ENCODE data around the gene GNA15. TPM values are rescaled to one million over a fixed set of nuclear protein-coding genes. Genes with fewer than 3 reads are reported as not detected.

The GNA15 gene
- total RNA-seq, 3 donors from 2014 or later (not counting 1 experiment from before 2014, with no cell fraction given), result 3.9 to 10.4 (median 8.4) TPM

DNA sequence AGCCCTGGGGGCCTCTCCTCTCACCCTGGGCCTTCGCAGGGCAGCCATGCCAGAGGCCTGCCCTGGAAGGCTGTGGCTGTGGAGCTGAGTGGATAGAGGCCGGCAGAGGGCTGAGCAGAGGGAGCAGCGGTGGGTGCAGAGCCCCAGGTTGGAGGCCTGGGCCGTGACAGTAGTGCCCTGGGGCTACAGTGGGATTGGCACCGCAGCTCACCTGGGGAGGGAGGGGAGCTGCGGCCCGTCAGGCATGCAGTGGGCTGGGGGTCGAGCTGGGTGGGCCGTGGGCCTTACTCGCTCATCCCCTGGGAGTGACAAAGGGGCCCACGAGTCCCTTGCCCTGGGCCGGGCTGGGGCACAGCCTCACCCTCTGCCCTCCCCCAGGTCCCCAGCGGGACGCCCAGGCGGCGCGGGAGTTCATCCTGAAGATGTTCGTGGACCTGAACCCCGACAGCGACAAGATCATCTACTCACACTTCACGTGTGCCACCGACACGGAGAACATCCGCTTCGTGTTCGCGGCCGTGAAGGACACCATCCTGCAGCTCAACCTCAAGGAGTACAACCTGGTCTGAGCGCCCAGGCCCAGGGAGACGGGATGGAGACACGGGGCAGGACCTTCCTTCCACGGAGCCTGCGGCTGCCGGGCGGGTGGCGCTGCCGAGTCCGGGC is 15.1 kb upstream of the GNA15 start:
- no peak for ATAC-seq
- Mint-ChIP-seq H3K27ac (no peak overlapping the region), H3K4me3 (no peak overlapping the region), H3K9me3 (no peaks in the 10 kb centered on the region), H3K36me3 (no peaks in the 10 kb centered on the region), H3K4me1 (peaks cover 0 to under 1% of the 10 kb centered on the region in 2 donors), H3K27me3 (ENCODE audit: low read depth in 2 of 2) (peaks cover 0 to 8% of the 10 kb centered on the region in 2 donors)
- H3K27ac ChIP-seq (ENCODE audit: low read length), result no peak overlapping the region
- WGBS (ENCODE audit: insufficient coverage), result 96% methylated on average over 37 of the region's 38 CpGs
- H3K36me3 ChIP-seq (ENCODE audit: control insufficient read depth, insufficient read depth, low read length), result no peaks in the 10 kb centered on the region
- no peaks in the 10 kb centered on the region for H3K9me3 ChIP-seq (ENCODE audit: control insufficient read depth, insufficient read depth, low read length)
- no peak for DNase-seq
- no peaks in the 10 kb centered on the region for H3K27me3 ChIP-seq (ENCODE audit: control insufficient read depth, insufficient read depth, low read length)
- TF ChIP-seq, protein P1, sequence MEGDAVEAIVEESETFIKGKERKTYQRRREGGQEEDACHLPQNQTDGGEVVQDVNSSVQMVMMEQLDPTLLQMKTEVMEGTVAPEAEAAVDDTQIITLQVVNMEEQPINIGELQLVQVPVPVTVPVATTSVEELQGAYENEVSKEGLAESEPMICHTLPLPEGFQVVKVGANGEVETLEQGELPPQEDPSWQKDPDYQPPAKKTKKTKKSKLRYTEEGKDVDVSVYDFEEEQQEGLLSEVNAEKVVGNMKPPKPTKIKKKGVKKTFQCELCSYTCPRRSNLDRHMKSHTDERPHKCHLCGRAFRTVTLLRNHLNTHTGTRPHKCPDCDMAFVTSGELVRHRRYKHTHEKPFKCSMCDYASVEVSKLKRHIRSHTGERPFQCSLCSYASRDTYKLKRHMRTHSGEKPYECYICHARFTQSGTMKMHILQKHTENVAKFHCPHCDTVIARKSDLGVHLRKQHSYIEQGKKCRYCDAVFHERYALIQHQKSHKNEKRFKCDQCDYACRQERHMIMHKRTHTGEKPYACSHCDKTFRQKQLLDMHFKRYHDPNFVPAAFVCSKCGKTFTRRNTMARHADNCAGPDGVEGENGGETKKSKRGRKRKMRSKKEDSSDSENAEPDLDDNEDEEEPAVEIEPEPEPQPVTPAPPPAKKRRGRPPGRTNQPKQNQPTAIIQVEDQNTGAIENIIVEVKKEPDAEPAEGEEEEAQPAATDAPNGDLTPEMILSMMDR (IDR thresholded peaks at IDR 0.05), result no peak
- intact Hi-C loops (cut with micrococcal nuclease), result no loop called here
- no peak overlapping the region for H3K4me3 ChIP-seq (ENCODE audit: low read length)
- no peaks in the 10 kb centered on the region for H3K4me1 ChIP-seq (ENCODE audit: control insufficient read depth, insufficient read depth, low read length)

DNA sequence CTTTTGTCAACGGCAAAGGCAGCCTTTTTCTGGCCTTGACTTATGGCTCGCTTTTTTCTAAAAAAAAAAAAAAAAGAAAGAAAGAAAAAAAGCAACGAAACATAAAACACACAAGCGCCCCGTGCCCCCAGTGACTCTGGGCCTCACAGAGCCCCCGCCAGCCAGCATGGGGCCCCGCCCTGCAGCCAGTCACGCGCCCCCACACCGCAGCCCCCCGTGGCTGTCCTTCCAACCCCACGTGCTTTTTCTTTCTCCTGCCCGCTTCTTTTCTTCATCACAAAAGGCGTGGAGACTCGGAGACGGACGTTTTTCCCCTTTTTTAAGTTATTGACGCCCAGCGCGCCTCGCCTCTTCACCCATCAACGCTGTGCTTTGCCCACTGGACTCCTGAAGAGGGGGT is 14.4 kb upstream of the GNA15 start:
- intact Hi-C loops (cut with micrococcal nuclease), result no loop called here
- Mint-ChIP-seq H3K4me3 (no peak overlapping the region), H3K4me1 (peaks cover 0 to 4% of the 10 kb centered on the region in 2 donors), H3K27ac (no peak overlapping the region), H3K27me3 (ENCODE audit: low read depth in 2 of 2) (peaks cover 0 to 11% of the 10 kb centered on the region in 2 donors), H3K36me3 (no peaks in the 10 kb centered on the region), H3K9me3 (no peaks in the 10 kb centered on the region)
- Histone ChIP-seq H3K4me1 (ENCODE audit: control insufficient read depth, insufficient read depth, low read length) (no peaks in the 10 kb centered on the region), H3K4me3 (ENCODE audit: low read length) (no peak overlapping the region), H3K27me3 (ENCODE audit: control insufficient read depth, insufficient read depth, low read length) (no peaks in the 10 kb centered on the region), H3K27ac (ENCODE audit: low read length) (no peak overlapping the region), H3K9me3 (ENCODE audit: control insufficient read depth, insufficient read depth, low read length) (no peaks in the 10 kb centered on the region), H3K36me3 (ENCODE audit: control insufficient read depth, insufficient read depth, low read length) (no peaks in the 10 kb centered on the region)
- TF ChIP-seq, protein P1 (IDR thresholded peaks at IDR 0.05), result no peak
- DNase-seq (no peak), ATAC-seq (no peak)
- 85% methylated on average over 21 of the region's 22 CpGs for WGBS (ENCODE audit: insufficient coverage)

DNA sequence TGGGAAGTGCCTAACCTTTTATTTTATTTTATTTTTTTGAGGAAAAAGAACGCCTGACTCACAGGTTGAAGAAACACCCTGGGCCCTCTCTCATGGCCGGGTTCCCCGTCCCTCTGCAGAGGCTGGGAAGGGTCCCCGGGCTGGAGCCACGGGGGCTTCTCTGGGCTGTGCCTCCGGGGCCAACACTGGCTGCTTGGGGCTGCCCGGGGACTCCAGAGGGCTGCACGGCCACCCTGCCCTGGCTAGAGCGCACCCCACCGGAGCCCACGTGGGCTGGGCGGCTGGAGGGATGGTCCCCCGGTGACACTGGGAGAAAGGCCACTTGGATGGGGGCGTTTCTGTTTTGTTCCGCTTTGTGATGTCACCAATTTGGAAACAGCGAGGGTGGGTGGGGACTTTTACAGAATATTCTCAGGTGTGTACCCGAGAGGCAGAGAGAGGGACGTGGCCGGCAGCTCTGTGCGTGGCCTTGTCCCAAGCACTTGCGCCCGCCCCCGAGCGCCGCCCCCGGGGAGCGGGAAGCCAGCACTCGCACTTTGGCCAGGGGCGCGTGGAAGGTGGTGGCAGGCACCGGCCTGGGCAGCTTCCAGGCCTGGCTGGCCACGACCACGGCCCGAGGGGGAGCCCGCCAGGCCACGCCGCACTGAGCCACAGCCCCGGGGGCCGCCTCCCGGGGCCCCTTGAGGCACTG is 13.9 kb upstream of the GNA15 start:
- H3K9me3 ChIP-seq (ENCODE audit: control insufficient read depth, insufficient read depth, low read length), result no peaks in the 10 kb centered on the region
- Mint-ChIP-seq H3K4me1 (peaks cover 0 to 4% of the 10 kb centered on the region in 2 donors), H3K4me3 (no peak overlapping the region), H3K27me3 (ENCODE audit: low read depth in 2 of 2) (peaks cover 0 to 11% of the 10 kb centered on the region in 2 donors), H3K36me3 (no peaks in the 10 kb centered on the region), H3K9me3 (no peaks in the 10 kb centered on the region), H3K27ac (no peak overlapping the region)
- H3K27ac ChIP-seq (ENCODE audit: low read length), result no peak overlapping the region
- no peaks in the 10 kb centered on the region for H3K27me3 ChIP-seq (ENCODE audit: control insufficient read depth, insufficient read depth, low read length)
- H3K4me3 ChIP-seq (ENCODE audit: low read length), result no peak overlapping the region
- no peak for DNase-seq
- no peaks in the 10 kb centered on the region for H3K4me1 ChIP-seq (ENCODE audit: control insufficient read depth, insufficient read depth, low read length)
- intact Hi-C loops (cut with micrococcal nuclease), result no loop called here
- WGBS (ENCODE audit: insufficient coverage), result 87% methylated on average over 40 of the region's 40 CpGs
- TF ChIP-seq, protein P1 (IDR thresholded peaks at IDR 0.05), result no peak
- ATAC-seq, result no peak
- H3K36me3 ChIP-seq (ENCODE audit: control insufficient read depth, insufficient read depth, low read length), result no peaks in the 10 kb centered on the region

Measured in natural killer cell (primary cell).